SU-DHL-6 (cell line): ENCODE data around the gene ECE2.

Experiments used
- H2AFZ ChIP-seq: fragments of 200-600 bp; sonication (generic); 2 replicates; pipeline ENCODE4 v1.6.1; 2014; ENCODE audit warnings: low read depth, mild to moderate bottlenecking, moderate library complexity, mixed read lengths, antibody characterized with exemption, low read length; ENCODE audit not compliant: severe bottlenecking
- H3F3A ChIP-seq: fragments of 200-600 bp; shearing (Covaris generic); 2 replicates; pipeline ENCODE4 v1.6.0; 2016; ENCODE audit warnings: antibody characterized with exemption, mild to moderate bottlenecking; ENCODE audit not compliant: insufficient read depth
- H3K27ac ChIP-seq: fragments of 200-600 bp; sonication (generic); 2 replicates; pipeline ENCODE4 v1.5.1; 2016; ENCODE audit warnings: low read depth, mild to moderate bottlenecking, low read length, moderate library complexity, mixed read lengths
- H3K27me3 ChIP-seq: fragments of 200-600 bp; sonication (generic), shearing (Covaris generic); 2 replicates; pipeline ENCODE4 v1.6.0; 2014; ENCODE audit warnings: mild to moderate bottlenecking, low read length
- H3K36me3 ChIP-seq: fragments of 200-600 bp; sonication (generic); 2 replicates; pipeline ENCODE4 v1.6.1; 2014; ENCODE audit warnings: mild to moderate bottlenecking, low read length, mixed read lengths
- H3K4me2 ChIP-seq: fragments of 300-600, 200-600 bp; shearing (Covaris generic), sonication (generic); 2 replicates; pipeline ENCODE4 v1.6.0; 2014; ENCODE audit warnings: low read length, low read depth, mild to moderate bottlenecking; ENCODE audit not compliant: poor library complexity, severe bottlenecking
- H3K4me3 ChIP-seq: fragments of 200-600 bp; sonication (generic); 2 replicates; pipeline ENCODE4 v1.5.1; 2014; ENCODE audit warnings: antibody characterized with exemption, low read length, mild to moderate bottlenecking, mixed read lengths; ENCODE audit not compliant: insufficient read depth, poor library complexity, severe bottlenecking
- H3K79me2 ChIP-seq: fragments of 200-600 bp; sonication (generic); 2 replicates; pipeline ENCODE4 v1.6.1; 2014; ENCODE audit warnings: mild to moderate bottlenecking, low read length, moderate library complexity; ENCODE audit not compliant: insufficient read depth
- H3K9ac ChIP-seq: fragments of 200-600 bp; sonication (generic); 2 replicates; pipeline ENCODE4 v1.7.0; 2014; ENCODE audit warnings: mild to moderate bottlenecking, low read length
- H3K9me2 ChIP-seq: fragments of 200-600 bp; sonication (generic); replicated peaks from 2 replicates; pipeline ENCODE4 v1.6.1; 2014; ENCODE audit warnings: low read length; ENCODE audit not compliant: insufficient read depth
- H3K9me3 ChIP-seq: fragments of 200-600 bp; sonication (generic); 2 replicates; pipeline ENCODE4 v1.6.1; 2014; ENCODE audit warnings: low read length, mixed read lengths; ENCODE audit not compliant: insufficient read depth
- H4K20me1 ChIP-seq: fragments of 200-600 bp; sonication (generic); 2 replicates; pipeline ENCODE4 v1.6.1; 2014; ENCODE audit warnings: low read depth, mild to moderate bottlenecking, antibody characterized with exemption, low read length, moderate library complexity, mixed read lengths
- CTCF ChIP-seq: fragments of 200-600 bp; sonication (generic); IDR thresholded peaks from one replicate; pipeline ENCODE4 v1.5.1; 2017; ENCODE audit warnings: antibody characterized with exemption, mild to moderate bottlenecking, low read length, moderate library complexity; ENCODE audit not compliant: insufficient read depth, poor library complexity, severe bottlenecking
- EZH2phosphoT487 ChIP-seq: fragments of 200-600 bp; sonication (generic), shearing (Covaris generic); conservative IDR thresholded peaks from 2 replicates; pipeline ENCODE4 v1.6.1; 2018; ENCODE audit warnings: mild to moderate bottlenecking, antibody characterized with exemption, low read length, moderate library complexity, mixed read lengths

ECE2 gene

GRCh38 chr3:184335291-184335660, 59.5 kb downstream of the ECE2 start:
- Histone ChIP-seq H4K20me1 (peaks cover 3% of the 10 kb centered on the region; the same call in 1 of the 2 replicates), H3K4me2 (peak overlapping the region; percentile 71), H3K4me3 (peak overlapping the region; percentile 80), H3K27ac (peak overlapping the region; percentile 36), H3K9me2 (no peaks in the 10 kb centered on the region), H3K9ac (peak overlapping the region; percentile 65), H3K9me3 (no peaks in the 10 kb centered on the region), H3K36me3 (peaks cover 25% of the 10 kb centered on the region; the same call in 1 of the 2 replicates), H3K79me2 (no peaks in the 10 kb centered on the region), H3K27me3 (no peaks in the 10 kb centered on the region), H2AFZ (no peak overlapping the region), H3F3A (peaks cover 45% of the 10 kb centered on the region)
- TF ChIP-seq CTCF (no peak), EZH2phosphoT487 (no peak)

- H3K27me3 ChIP-seq = no peaks in the 10 kb centered on the region
- H3K4me2 ChIP-seq = peak overlapping the region; percentile 71
- peaks cover 40% of the 10 kb centered on the region for H3F3A ChIP-seq
- peak overlapping the region; percentile 65 for H3K9ac ChIP-seq
- TF ChIP-seq EZH2phosphoT487 (no peak), CTCF (no peak)
- peaks cover 23% of the 10 kb centered on the region; the same call in 1 of the 2 replicates for H3K36me3 ChIP-seq
- H3K9me2 ChIP-seq = no peaks in the 10 kb centered on the region
- H4K20me1 ChIP-seq = peaks cover 3% of the 10 kb centered on the region; the same call in 1 of the 2 replicates
- H3K9me3 ChIP-seq = no peaks in the 10 kb centered on the region
- peak overlapping the region; percentile 80 for H3K4me3 ChIP-seq
- peak overlapping the region; percentile 45 for H2AFZ ChIP-seq
- H3K27ac ChIP-seq = peak overlapping the region; percentile 38
- H3K79me2 ChIP-seq = no peaks in the 10 kb centered on the region
Observed at GRCh38 chr3:184335661-184336546, 60.1 kb downstream of the ECE2 start.

- Histone ChIP-seq H3K4me3 (peak overlapping the region; percentile 80), H3K9ac (peak overlapping the region; percentile 65), H3K36me3 (peaks cover 16% of the 10 kb centered on the region; the same call in 1 of the 2 replicates), H3F3A (peaks cover 34% of the 10 kb centered on the region), H3K27me3 (no peaks in the 10 kb centered on the region), H3K79me2 (no peaks in the 10 kb centered on the region), H3K4me2 (peak overlapping the region; percentile 71), H3K27ac (no peak overlapping the region), H4K20me1 (peaks cover 3% of the 10 kb centered on the region; the same call in 1 of the 2 replicates), H3K9me2 (no peaks in the 10 kb centered on the region), H2AFZ (no peak overlapping the region), H3K9me3 (no peaks in the 10 kb centered on the region)
- TF ChIP-seq EZH2phosphoT487 = no peak
- no peak for TF ChIP-seq CTCF
Observed at GRCh38 chr3:184336547-184337398, 61.0 kb downstream of the ECE2 start.
